ENCODE measurements around the gene PRKAR1B.

PRKAR1B gene

DNA sequence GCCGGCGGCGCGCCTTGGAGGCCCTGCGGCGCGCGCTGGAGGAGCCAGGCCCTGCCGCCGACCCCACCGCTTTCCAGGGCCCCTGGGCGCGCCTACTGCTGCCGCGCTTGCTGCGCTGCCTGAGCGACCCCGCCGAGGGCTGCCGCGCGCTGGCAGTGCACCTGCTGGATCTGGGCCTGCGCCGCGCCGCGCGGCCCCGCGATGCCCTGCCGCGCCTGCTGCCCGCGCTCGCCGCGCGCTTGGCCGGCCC is 302 bp downstream of the PRKAR1B start:
- DNase-seq = peak in 1 of 10 donors; percentile 18
- intact Hi-C loops (cut with DNase I) = no loop called here

DNA sequence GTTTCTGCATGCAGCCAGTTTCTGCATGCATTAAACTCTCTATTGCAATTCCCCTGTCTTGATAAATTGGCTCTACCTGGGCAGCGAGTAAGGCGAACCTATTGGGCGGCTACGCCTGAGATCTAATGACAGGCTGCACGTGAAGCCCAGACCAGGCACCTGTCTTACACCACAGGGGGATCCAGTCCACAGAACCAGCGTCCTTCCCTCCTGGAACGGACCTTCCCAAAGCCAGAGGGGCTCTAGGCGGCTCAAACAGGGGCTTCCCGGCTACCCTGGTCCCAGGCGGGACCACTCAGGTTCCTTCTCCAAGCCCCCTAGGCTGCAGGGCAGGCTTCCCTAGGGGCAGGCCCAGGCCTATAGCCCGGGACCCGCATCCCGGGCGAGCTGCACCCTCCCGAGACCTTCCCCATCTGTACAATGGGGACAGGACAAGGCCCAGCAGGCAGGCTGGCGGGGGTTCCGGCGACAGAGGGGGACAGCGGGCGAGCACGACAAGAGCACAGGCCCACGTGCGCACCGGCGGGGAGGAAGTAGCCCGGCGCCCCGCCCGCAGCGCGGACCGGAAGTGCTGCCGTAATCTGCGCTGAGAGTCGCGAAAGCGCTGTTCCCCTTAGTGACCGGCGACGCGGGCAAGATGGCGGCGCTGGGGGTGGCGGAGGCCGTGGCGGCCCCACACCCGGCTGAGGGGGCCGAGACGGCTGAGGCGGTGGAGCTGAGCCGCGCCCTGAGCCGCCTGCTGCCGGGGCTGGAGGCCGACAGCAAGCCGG is 812 bp downstream of the PRKAR1B start, which contains the start of gene DNAAF5:
TSS of gene DNAAF5 (plus strand) at position 616 of the 770 bp plus-strand sequence. CDS start at position 638, 22 bp downstream.
- DNase-seq = peak; percentile 78 to 98 (median 86)
- intact Hi-C loops (cut with DNase I) = no loop called here

DNA sequence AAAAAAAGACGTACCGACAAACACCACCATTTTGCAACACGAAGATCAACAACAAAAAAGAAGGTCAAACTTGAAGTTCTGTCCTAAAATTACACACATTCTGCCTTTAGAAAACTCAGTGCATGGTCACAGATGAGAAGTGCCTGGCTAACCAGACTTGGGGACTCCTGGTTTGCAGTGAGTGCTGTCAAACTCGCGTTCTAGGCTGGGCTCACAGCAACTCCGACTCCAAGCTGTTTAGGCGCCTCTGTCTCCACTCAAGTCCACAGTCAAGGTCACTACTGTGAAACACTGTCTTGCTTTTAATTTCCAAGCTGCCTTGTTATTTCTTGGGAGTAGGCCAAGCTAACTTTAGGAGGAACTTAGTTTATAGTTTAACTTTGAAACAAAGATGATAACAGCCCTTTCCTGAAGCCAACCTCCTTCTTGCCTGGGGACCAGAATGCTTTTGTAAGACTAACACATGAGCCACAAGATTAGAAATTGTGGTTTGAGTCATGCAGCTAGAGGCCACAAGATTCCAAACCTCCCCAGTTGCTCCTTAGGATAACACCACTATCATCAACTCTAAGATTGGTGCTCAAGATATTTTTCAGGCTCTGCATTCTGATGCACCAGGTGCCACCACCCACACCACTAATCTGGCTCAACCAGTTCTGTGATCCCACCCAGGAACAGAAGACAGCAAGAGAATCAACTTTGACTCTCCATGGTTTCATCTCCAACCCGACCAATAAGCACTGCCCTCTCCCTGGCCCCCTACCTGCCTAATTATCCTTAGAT is 1.7 kb downstream of the PRKAR1B start:
- peak in 1 of 10 donors; percentile 35 for DNase-seq

DNA sequence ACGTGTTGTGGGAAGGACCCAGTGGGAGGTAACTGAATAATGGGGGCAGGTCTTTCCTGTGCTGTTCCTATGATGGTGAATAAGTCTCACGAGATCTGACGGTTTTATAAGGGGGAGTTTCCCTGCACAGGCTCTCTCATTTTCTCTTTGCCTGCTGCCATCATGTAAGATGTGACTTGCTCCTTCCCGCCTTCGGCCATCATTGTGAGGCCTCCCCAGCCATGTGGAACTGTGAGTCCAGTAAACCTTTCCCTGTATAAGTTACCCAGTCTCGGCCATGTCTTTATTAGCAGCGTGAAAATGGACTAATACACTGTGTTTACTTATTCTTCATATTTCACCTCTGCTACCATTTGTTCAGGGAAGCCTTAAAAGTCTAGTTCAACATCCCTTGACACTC is 2.8 kb downstream of the PRKAR1B start:
- DNase-seq = peak in 2 of 10 donors; percentile 21 to 35
- intact Hi-C loops (cut with DNase I) = no loop called here

More for the DNA sequence above, 1.7 kb downstream of the PRKAR1B start:
- intact Hi-C loops (cut with DNase I) = no loop called here

DNA sequence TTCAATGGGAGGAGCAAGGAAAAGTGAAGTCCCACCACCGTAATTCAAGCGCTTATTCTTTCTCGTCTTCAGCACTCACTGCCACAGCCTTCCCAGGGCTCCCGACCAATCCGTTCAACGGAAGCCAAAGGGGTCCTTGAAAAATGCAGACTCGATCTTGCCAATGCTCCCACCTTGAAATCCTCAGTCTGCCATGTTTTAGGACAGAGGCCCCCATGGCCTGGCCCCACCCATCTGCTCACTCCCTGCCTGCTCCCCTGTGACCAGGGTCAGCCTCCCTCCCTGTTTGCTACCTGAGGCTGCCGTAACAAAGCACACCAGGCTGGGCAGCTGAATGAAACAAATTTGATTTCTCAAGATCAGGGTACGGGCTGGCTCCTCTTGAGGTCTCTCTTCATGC is 3.5 kb downstream of the PRKAR1B start:
- DNase-seq = peak in 2 of 10 donors; percentile 13 to 55
- intact Hi-C loops (cut with DNase I) = no loop called here

DNA sequence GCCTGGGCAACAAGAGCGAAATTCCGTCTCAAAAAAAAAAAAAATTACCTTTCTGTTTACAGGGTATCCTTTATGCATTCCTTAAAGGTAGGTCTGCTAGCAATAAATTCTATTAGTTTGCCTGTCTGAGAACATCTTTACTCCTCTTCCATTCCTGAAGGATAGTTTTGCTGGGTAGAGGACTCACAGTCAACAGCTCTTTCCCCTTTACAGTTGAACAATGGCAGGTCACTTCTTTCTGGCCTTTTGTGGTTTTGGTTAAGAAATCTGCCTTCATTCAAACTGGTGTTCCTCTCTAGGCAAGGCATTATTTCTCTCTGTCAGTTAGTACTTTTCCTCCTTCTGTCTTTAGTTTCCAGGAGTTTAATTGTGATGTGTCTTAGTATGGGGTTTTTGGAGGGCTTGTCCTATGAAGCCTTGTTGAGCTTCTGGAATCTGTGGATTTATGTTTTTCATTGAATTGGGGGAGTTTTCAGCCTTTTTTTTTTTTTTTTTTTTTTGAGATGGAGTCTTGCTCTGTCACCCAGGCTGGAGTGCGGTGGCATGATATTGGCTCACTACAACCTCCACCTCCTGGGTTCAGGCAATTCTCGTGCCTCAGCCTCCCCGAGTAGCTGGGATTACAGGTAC is 5.3 kb downstream of the PRKAR1B start:
- DNase-seq = peak in 2 of 10 donors; percentile 2 to 39
- intact Hi-C loops (cut with DNase I) = no loop called here

DNA sequence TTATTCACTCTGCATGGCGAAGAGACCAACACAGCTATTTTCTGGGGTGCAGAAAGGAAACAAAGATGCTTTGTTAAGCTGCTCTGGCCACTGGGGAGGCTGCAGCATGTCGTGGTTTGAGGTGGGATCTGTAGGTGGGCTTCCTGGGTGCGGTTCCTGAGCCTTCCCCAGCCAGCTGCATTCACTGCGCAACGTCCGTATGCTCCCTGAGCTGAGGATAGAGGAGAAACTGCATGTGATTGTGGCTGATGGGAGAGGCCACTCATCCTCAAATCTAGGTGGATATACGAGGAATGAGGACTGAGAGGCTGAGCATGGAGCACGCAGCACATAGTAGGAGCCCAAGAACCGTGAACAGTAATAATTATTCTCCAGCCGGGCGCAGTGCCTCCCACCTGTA is 10.4 kb downstream of the PRKAR1B start:
- DNase-seq = peak in 1 of 10 donors; percentile 23
- intact Hi-C loops (cut with DNase I) = no loop called here

DNA sequence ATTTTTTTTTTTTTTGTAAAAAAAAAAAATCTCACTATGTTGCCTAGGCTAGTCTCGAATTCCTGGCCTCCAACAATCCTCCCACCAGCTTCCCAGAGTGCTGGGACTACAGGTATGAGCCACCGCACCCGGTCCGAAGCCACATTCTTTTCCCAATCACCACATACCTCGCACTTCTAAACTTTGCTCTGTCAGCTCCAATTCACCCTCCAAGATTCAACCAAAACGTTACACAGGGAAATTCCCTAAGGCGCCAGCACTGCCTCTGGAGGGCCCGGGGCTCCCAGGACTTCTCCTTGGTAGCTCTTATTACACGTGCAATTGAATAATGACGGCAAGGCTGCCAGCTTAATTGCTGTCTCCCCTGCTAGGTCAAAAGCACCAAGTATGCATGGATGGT is 10.9 kb downstream of the PRKAR1B start:
- peak in 1 of 10 donors; percentile 17 for DNase-seq
- intact Hi-C loops (cut with DNase I) = no loop called here

DNA sequence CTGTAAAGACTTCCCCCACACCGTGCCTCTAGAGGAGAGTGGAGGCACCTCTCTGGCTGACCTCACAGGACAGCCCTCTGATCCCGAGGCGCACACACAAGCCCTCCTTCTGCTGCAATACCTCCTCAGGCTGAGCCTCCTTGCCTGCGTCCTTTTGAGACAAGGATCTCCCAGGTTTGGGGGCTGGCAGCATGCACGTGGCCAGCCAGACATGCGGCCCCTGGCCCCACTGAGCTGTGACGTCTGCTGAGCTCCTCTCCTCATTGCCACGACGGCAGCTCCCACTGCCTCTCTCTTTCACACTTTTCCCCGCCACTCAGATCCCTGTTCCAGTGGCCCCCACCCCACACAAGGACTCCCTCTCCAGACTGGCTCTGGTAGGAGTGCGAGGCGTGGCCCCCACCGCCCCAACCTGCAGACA is 12.8 kb downstream of the PRKAR1B start:
- intact Hi-C loops (cut with DNase I) = no loop called here
- DNase-seq = peak in 2 of 10 donors; percentile 66 to 70

DNA sequence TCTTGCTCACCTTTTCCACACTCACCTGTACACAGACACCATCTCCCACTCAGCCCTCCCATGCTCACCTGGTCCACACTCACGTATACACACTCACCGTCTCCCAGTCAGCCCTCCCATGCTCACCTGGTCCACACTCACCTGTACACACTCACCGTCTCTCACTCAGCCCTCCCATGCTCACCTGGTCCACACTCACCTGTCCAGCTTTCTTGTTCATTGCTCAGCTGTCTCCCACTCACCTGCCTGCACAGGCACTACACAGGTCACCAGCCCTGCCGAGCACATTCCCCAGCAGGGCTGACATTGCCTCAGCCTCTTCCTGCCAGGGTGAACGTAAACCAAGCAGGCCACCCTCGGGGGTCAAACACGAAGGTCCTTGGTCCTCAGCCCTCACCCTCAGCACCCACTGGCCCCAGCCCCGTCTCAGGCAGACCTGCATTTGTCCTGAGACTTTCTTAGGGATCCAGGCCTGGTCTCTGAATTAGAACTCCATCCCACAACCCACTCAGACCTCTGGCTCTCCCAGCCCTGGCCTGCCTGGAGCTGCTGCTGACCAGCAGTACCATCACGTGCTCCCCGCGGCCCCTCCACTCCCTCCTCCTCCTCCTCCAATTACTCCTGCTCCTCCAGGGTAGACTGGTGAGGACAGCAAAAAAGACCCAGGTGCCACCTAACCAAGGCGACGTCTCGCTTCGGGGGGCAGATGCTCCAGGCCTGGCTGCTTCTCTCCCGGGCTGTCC is 13.4 kb downstream of the PRKAR1B start:
- DNase-seq = peak in 2 of 10 donors; percentile 39 to 77
- intact Hi-C loops (cut with DNase I) = no loop called here

DNA sequence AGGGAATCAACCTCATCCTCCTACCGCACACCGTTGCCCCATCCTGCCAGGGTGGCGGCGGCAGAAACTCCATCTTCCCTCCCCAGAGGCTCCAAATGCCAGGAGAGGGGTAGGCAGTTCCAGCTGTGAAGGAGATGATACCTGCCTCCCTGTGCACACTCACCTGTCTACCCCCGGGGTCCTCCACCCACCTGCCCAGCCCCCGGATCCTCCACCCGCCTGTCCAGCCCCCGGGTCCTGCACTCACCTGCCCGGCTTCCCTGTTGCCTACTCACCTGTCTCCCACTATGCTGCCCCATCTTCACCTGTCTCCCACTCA is 14.0 kb downstream of the PRKAR1B start:
- intact Hi-C loops (cut with DNase I) = no loop called here
- peak in 2 of 10 donors; percentile 50 to 67 for DNase-seq

DNA sequence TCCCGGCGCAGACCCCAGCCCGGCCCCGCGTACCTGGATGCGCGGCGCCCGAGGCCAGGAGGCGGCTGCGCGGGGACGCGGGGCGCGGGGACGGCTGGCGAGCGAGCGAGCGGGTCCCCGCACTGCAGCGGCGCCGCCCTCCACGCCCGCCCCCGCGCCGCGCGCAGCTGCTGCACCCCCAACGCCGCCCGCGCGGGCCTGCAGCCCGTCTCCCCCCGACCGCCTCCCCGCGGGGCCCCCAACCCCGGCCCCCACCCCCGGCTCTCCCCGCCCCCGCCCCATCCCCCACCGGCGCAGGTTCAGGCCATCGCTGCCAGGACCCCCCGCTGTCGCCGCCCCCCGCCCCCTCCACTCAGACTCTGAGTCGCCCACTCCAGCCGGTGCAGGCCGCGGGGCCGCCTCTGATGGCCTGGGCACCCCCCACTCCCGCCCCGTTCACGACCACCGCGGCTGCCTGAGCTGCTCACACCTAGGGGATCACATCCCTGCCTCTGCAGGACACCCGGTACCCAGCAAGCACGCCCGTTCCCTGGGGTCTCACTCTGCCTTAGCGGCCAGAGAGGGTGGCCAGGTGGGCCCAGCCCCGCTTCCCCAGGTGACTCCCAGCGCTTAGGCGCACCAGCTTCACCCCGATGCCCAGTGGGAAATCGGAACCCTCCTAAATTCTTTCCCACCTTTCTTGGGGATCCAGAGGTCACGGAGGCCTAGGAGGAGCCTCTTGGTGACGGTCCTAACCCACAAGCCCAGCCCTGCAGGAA is 14.5 kb downstream of the PRKAR1B start:
- peak in 2 of 10 donors; percentile 80 to 88 for DNase-seq
- intact Hi-C loops (cut with DNase I) = no loop called here

DNA sequence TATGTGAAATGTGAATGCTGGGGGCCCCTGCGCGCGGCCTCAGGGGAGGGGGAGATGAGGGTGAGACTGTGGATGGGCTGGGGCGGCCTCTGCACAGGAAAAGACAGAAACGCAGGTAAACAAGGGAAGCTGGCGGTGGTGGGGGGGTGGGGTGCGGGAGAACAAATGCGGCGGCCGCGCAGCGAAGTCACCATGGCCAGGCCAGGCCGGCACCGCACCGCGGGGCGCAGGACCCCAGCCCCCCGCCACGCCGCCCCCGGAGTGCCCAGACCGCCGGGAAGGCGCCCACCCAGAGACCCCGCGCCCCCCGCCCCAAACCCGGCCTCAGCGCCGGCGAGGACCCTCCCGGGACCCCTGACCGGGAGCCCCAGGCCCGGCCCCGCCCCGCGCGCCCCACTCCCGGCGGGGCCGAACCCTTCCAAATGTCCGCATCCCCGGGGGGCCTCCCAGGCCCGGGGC is 15.1 kb downstream of the PRKAR1B start:
- DNase-seq = peak in 2 of 10 donors; percentile 62 to 70
- intact Hi-C loops (cut with DNase I) = no loop called here

DNA sequence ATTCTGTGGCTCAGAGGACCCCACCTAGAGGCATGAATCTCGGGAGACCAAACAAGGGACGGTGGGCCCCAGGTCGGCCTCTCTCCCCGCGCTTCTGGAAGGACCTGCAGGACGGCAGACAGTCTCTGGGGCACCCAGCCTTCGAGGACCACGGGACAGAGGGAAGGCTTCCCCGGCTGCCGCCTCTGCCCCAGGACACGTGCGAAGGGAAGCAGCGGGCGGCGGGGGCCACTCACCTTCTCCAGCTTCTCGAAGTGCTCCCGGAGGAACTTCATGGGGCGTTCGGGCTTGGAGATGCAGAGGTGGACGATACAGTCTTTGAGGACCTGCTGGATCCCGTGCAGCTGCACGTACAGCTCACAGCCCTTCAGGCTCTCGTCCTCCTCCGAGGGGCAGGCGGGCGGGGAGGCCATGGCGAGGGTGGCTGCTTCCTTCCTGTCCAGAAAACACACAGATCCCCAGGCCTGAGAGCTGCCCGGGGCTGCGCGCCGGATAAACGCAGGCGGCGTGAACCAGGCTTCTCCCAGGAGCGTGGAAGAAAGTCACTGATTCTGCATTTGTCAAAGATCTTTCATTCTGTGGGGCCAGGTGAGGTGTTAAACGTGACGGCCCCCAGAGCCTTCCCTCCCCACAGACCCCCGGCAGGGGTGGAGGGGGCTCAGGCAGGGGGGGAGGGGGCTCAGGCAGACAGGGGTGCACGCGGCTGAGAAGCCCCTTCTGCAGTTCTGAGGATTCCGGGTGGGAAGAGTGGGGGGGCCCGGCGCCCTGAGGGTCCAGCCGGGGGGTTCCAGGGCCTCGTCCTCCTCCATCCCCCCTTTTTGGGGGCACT is 15.8 kb downstream of the PRKAR1B start:
- intact Hi-C loops (cut with DNase I) = no loop called here
- DNase-seq = peak in 2 of 10 donors; percentile 83 to 87

DNA sequence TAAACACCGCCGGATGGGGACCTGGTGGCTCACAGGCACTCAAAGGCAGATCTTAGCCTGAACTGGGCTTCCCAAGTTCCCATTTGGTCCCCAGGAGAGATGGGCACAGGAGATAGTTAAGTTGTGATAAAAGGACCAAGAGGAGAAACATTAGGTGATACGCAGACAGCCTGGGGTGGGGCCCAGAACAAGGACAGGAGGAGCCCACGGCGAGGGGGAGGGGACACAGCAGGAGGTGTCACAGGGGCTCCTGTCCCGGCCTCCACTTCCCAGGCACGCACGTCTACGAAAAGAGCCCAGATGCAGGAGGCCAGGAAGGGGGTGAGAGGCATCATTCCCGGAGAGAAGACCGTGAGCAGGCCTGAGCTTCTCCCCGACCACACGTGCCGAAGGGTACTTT is 16.9 kb downstream of the PRKAR1B start:
- intact Hi-C loops (cut with DNase I) = no loop called here
- DNase-seq = peak in 2 of 10 donors; percentile 44 to 61

DNA sequence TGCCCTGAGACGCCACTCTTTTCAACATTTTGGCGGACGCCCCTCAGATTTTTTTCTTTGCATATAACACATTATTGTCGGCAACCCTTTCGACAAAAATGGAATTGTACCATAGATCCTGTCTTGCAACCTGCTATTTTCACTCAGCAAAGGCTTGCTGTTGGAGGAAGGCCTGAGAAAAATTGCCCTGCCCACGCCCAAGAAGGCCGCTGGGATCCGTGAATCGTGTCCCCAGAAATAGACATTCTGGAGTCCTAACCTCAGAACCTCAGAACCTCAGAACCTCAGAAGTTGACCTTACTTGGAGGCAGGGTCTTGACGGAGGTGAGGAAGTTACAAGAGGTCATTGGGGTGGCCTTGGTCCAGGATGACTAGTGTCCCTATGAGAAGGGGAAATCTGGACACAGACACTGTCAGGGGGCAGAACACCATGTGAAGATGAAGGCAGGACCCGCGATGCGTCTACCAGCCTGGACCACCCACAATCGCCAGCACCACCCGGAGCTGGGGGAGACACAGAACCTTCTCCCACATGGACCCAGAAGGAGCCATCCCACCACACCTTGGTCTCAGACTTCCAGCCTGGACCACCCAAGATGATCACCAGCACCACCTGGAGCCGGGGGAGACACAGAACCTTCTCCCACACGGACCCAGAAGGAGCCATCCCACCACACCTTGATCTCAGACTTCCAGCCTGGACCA is 19.6 kb downstream of the PRKAR1B start:
- intact Hi-C loops (cut with DNase I) = no loop called here
- DNase-seq = peak in 2 of 10 donors; percentile 73 to 81

DNA sequence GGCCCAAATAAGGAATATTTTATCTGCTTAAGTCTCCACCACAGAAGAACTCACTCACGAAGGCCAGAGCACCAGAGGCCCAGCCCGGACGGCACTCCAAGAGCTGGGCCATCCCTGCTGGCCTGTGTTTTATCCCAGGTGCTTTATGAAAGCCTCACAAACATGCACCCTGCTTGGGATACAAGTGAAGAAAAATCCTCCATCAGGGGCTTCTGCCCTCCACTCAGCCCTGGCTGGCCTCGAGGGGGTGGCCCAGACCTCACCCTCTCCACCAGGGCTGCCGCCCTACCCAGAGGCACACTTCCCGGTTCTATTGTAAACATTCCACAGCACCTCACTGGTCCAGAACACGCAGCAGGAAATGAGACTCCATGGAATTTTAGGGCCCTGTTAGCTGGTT is 20.4 kb downstream of the PRKAR1B start:
- intact Hi-C loops (cut with DNase I) = no loop called here
- DNase-seq = peak in 2 of 10 donors; percentile 40 to 67

DNA sequence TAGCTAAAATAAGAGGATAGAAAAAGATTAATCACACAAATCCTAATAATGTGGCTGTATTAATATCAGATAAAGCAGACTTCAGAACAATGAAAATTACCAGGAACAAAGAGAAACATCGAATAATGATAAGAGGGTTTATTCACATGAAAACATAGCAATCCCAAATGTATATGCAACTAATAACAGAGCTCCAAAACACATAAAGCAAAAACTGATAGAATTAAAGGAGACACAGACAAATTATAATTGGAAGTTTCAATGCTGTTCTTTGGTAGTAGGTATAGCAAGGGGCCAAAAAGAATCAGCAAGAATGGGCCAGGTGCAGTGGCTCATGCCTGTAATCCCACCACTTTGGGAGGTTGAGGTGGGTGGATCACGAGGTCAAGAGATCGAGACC is 24.0 kb downstream of the PRKAR1B start:
- no peak for DNase-seq
- intact Hi-C loops (cut with DNase I) = no loop called here
